Thymus (tissue), 11 donors: ENCODE measurements around the gene STK38L. TPM values are rescaled to one million over a fixed set of nuclear protein-coding genes. Genes with fewer than 3 reads are reported as not detected.
A peak's percentile ranks its signal among the peaks of the same experiment; 100 is the strongest.

Experiments
- DNase-seq, 9 donors: peaks; one replicate each; pipeline ENCODE4 v3.0.0-alpha.2; 2013; ENCODE audit warnings: low spot score in 9 of 9, low read depth in 6 of 9, missing footprints in 1 of 9
- H3K27ac ChIP-seq, 2 donors: one replicate each; pipeline ENCODE4 v1.5.1; 2013; ENCODE audit warnings: control low read depth in 1 of 2, low read depth in 1 of 2, low read length in 1 of 2, mild to moderate bottlenecking in 1 of 2, moderate library complexity in 1 of 2
- H3K27me3 ChIP-seq, 2 donors: one replicate each; pipeline ENCODE4 v1.5.1; 2013; ENCODE audit warnings: low read length in 1 of 2; ENCODE audit not compliant: control insufficient read depth in 2 of 2, insufficient read depth in 1 of 2
- H3K36me3 ChIP-seq, 2 donors: one replicate each; pipeline ENCODE4 v1.5.1; 2013; ENCODE audit warnings: low read length in 1 of 2, mild to moderate bottlenecking in 1 of 2, moderate library complexity in 1 of 2; ENCODE audit not compliant: control insufficient read depth in 2 of 2, insufficient read depth in 2 of 2
- H3K4me1 ChIP-seq, 2 donors: one replicate each; pipeline ENCODE4 v1.5.1; 2013; ENCODE audit warnings: low read length in 2 of 2; ENCODE audit not compliant: control insufficient read depth in 2 of 2, insufficient read depth in 2 of 2
- H3K4me3 ChIP-seq, 2 donors: one replicate each; pipeline ENCODE4 v1.5.1; 2013; ENCODE audit warnings: low read length in 2 of 2, control low read depth in 1 of 2, mild to moderate bottlenecking in 1 of 2
- H3K9me3 ChIP-seq, 2 donors: one replicate each; pipeline ENCODE4 v1.5.1; 2013; ENCODE audit warnings: low read length in 1 of 2, mild to moderate bottlenecking in 1 of 2; ENCODE audit not compliant: control insufficient read depth in 2 of 2, insufficient read depth in 1 of 2
- WGBS: extraction: QIAGEN DNeasy Blood & Tissue Kit; methylation state at CpG from one replicate; pipeline ENCODE4 v1.1.7; 2013; 5-methylcytosine and 5-hydroxymethylcytosine counted together
- polyA plus RNA-seq: library from polyadenylated mRNA; stranded (reverse); fragments of 200-250 nt; gene quantifications from one replicate; pipeline ENCODE4 v1.2.3, GENCODE V29; 2013
- total RNA-seq: library from RNA; stranded (reverse); fragments of 120-200 nt; gene quantifications from one replicate; pipeline ENCODE4 v1.2.4, GENCODE V29; 2013
- donor health status: healthy.

STK38L gene
- total and polyA plus RNA-seq, 2 donors = 21.8 to 35.6 TPM

DNA sequence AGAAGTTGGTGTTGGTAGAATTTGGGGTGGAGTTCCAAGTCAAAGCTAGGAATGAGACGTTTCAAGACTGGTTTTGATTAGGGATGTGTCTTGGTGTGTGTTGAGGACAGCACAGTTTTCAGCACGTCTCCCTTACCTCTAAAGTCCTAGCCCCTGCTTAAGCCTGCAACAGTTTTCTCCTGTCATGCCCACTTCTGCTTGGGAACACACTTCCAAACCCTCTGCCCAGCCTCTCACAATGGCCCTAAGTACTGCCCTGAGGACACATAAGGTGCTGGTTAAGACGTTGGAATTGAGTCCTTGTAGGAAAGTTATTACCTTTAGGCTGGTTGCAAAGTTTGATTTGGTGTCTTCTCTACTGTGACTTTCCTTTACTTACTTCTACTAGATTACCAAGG is 87.8 kb downstream of the STK38L start:
- Histone ChIP-seq H3K9me3 (no peaks in the 10 kb centered on the region), H3K27me3 (peaks cover 7 to 20% of the 10 kb centered on the region in 2 donors), H3K4me3 (no peak overlapping the region), H3K4me1 (peaks cover 3 to 8% of the 10 kb centered on the region in 2 donors), H3K36me3 (no peaks in the 10 kb centered on the region), H3K27ac (peak overlapping the region; percentile 20 to 69)
- 78% methylated on average over 3 of the region's 3 CpGs for whole genome bisulfite sequencing
- DNase-seq = peak in 1 of 9 donors; percentile 9

DNA sequence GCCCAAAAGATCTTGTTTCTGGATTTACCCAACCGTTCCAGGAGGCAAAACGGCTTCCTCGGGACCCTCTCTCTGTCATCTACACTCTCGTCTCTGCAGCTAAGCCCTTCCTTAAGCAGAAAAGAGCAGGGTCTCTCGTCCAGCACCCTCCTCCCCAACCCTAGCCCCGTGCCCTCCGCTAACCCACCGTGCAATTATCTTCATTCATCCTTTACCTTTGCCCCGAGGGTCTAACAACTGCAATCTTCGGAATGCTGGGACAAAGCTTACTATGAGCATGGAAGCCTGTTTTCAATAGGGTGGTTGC is 88.3 kb downstream of the STK38L start:
- DNase-seq = peak in 1 of 9 donors; percentile 37
- peaks cover 7 to 20% of the 10 kb centered on the region in 2 donors for H3K27me3 ChIP-seq
- no peaks in the 10 kb centered on the region for H3K9me3 ChIP-seq
- H3K4me1 ChIP-seq = peaks cover 3 to 8% of the 10 kb centered on the region in 2 donors
- H3K36me3 ChIP-seq = no peaks in the 10 kb centered on the region
- WGBS = 23% methylated on average over 10 of the region's 10 CpGs
- H3K27ac ChIP-seq = peak overlapping the region in 1 of 2 donors; percentile 55
- H3K4me3 ChIP-seq = peak overlapping the region; percentile 35 to 65

DNA sequence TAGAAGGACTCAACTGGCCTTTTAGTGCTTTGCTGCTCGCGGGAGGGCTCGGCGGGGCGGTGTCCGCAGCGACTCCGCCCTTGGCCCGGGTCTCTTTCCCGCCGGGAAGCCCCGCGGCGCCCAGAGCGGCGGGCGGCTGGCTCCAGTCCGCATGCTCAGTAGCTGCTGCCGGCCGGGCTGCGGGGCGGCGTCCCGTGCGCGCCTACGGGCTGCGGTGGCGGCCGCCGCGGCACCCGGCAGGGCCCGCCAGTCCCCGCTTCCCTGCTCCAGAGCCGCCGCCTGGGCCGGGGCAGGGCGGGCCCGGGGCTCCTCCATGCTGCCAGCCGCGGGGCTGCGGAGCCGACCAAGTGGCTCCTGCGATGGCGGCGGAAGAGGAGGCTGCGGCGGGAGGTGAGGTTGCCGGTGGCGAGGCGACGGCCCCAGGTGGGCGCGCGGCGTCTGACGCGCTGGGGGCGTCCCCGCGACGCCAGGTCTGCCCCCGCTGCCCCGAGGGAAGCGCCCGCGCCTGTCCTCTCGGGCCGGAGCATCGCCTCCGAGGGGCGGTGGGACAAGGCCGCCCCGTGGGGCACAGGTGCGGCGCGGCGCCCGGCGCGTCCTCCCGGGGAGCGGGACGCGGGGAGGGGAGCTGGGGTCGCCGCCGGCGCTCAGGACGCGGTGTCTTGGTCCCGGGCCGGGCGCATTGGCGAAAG is 88.8 kb downstream of the STK38L start, which contains the start of gene BMAL2:
Gene BMAL2 (plus strand): TSS at position 123 of the 689 bp plus-strand sequence. CDS start 237 bp downstream, at position 360.
- peak in 4 of 9 donors; percentile 23 to 54 (median 36) for DNase-seq
- Histone ChIP-seq H3K4me3 (peak within 1 kb of the TSS; percentile 50 to 65), H3K36me3 (no peaks in the 10 kb centered on the region), H3K27me3 (peaks cover 7 to 20% of the 10 kb centered on the region in 2 donors), H3K9me3 (no peaks in the 10 kb centered on the region), H3K4me1 (peaks cover 3 to 8% of the 10 kb centered on the region in 2 donors), H3K27ac (peak within 1 kb of the TSS; percentile 55 to 69)
- WGBS = under 1% methylated on average over 95 of the region's 96 CpGs

DNA sequence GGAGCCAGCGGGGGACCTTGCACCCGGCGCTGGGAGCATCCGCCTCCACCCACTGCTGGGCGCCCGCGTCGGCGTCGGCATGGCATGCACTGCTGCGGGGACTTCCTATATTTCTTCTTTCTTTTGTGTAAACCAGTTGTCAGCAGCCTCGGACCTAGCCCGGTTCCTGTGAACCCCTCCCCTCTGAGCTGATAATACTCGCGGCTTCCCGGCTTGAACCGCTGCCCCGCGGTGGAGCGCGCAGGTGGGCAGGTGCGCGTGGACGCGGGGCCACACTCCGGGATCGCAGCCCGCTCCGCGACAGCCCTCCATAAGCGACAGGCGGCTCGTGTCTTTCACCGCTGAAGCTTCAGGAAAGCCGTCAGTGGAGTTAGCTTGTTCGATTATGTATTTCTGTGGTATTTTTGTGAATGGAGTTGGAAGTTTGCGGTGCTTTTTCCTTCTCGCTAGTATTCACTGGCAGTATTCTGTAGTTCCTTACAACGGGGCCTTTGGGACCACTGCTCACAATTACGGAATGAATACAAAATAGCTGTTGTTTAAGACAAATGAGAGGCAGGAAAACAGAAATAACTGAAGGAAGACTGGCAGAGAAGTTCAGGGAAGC is 89.4 kb downstream of the STK38L start:
- H3K9me3 ChIP-seq = no peaks in the 10 kb centered on the region
- H3K4me1 ChIP-seq = peaks cover 3 to 8% of the 10 kb centered on the region in 2 donors
- no peaks in the 10 kb centered on the region for H3K36me3 ChIP-seq
- no peak overlapping the region for H3K27ac ChIP-seq
- DNase-seq = peak in 3 of 9 donors; percentile 21 to 58 (median 31)
- under 1% methylated on average over 40 of the region's 40 CpGs for WGBS
- peaks cover 7 to 20% of the 10 kb centered on the region in 2 donors for H3K27me3 ChIP-seq
- peak overlapping the region; percentile 50 to 65 for H3K4me3 ChIP-seq

DNA sequence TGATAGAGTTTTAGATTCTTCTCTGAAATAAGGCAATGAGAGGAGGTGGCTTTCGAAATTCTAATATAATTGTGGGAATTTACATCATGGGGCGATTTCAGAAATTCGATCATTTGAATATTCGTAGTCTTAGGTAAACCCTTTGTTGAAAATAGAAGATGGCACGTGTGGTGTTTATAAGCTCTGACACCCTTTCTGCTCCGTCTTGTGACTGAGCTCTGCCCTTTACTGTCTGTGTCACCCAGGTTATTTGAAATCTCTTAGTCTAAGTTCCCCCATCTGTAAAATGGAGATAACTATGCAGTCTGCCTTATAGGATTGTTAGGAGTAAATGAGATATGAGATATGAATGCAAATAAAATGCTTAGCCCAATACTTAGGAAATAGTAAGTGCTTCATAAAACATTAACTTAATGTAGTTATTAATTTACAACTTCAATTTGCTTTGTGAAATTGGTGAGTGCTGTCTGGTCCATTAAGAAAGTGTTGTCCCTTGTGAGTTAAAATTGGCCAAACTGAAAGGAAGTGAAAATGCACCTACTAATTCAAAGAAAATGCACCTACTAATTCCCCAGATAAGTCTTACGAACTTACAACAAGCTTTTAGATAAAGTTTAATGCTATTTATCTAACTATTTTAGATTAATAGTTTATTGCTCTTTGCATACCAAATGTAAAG is 90.1 kb downstream of the STK38L start:
- Histone ChIP-seq H3K36me3 (no peaks in the 10 kb centered on the region), H3K4me1 (peaks cover 3 to 8% of the 10 kb centered on the region in 2 donors)

DNA sequence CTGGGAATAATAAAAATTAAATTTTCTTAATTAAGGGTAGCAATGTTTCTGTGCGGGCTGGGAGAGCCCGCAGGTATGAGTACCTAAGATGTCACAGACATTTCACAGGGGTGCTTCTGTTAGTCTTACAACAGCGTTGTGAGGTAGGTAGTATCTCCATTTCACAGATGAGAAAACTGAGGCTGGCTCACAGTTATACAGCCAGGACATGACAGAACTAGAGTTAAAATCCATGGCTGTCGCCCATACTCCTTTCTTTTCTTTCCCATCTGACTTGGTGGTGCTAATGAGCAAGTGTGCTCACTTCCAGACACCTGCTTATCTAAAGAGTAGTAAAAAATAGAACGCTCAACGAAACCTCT is 90.6 kb downstream of the STK38L start:
- 93% methylated on average over 6 of the region's 6 CpGs for WGBS
- no peak for DNase-seq
- Histone ChIP-seq H3K36me3 (no peaks in the 10 kb centered on the region), H3K4me1 (peaks cover 3 to 8% of the 10 kb centered on the region in 2 donors), H3K27me3 (peaks cover 7 to 20% of the 10 kb centered on the region in 2 donors), H3K27ac (no peak overlapping the region), H3K4me3 (no peak overlapping the region), H3K9me3 (no peaks in the 10 kb centered on the region)

More for the DNA sequence above, 90.1 kb downstream of the STK38L start:
- Histone ChIP-seq H3K9me3 (no peaks in the 10 kb centered on the region), H3K27ac (no peak overlapping the region), H3K4me3 (peak overlapping the region in 1 of 2 donors; percentile 50), H3K27me3 (peaks cover 7 to 20% of the 10 kb centered on the region in 2 donors)
- DNase-seq = no peak
- WGBS = 87% methylated on average over 7 of the region's 7 CpGs

DNA sequence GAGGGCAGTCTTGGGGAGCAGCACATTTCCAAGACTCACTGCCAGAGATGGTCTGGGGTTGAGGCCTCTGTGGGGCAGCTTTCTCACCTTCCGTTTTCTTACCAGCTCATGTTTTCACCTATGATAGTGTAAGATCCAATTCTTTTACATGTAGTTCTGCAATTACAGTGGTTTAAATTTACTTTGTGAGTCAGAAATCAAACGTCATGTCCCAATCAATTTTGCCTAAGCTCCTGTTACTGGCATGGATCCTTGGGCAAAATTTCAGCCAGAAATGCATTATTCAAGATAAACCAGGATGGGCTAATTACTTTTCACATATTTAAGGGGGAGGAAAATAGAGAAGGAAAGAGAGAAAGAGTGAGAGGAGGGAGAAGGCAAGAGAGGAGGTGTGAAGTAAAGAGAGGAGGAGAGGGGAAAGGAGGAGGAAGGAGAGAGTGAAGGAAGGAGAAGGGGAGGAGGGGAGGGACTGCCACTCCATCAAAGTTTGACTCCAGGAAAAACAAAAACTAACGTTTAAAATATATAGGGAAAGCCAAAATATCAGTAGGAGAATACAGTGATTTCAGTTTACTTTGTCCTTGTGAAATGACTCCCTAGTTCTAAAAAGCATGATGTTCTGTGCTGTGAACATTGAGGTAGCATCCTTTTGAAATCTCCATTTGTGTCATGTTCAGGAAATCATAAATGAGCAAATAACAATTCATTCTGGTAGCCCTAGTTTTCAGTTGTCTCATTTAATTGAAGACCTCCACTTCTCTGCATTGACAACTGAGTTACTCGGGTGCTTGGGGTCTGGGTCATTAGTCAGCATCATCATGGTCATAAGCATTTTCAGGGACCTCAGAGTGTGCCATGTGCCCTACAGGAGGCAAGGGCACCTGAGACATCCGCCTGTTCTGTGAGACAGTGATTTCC is 91.5 kb downstream of the STK38L start:
- H3K27ac ChIP-seq = peak overlapping the region in 1 of 2 donors; percentile 18
- 93% methylated on average over 5 of the region's 5 CpGs for WGBS
- no peak overlapping the region for H3K4me3 ChIP-seq

DNA sequence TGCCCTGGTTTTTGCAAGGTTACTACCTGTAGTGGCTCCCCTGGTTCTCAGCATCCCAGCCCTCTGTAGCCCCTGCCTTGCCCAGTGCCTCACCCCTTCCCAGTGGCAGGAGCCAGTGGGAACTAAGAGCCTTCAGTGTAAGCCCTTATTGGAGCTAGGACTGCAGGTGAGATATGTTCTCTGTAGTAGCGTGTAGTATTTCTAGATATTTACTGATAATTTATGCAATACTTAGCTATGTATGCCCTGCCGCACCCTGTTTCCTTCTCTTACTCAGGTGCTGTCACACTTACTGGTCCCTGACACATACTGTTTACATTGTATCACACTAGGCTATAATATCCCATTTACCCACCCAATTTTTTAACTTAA is 92.2 kb downstream of the STK38L start:
- no peaks in the 10 kb centered on the region for H3K9me3 ChIP-seq
- no peaks in the 10 kb centered on the region for H3K36me3 ChIP-seq
- no peak overlapping the region for H3K4me3 ChIP-seq
- no peak for DNase-seq
- peaks cover 3 to 8% of the 10 kb centered on the region in 2 donors for H3K4me1 ChIP-seq
- peak overlapping the region in 1 of 2 donors; percentile 18 for H3K27ac ChIP-seq
- H3K27me3 ChIP-seq = peaks cover 7 to 20% of the 10 kb centered on the region in 2 donors
- WGBS = 93% methylated on average over 2 of the region's 2 CpGs

More for the DNA sequence above, 91.5 kb downstream of the STK38L start:
- H3K36me3 ChIP-seq = no peaks in the 10 kb centered on the region
- H3K27me3 ChIP-seq = peaks cover 7 to 20% of the 10 kb centered on the region in 2 donors
- no peak for DNase-seq
- no peaks in the 10 kb centered on the region for H3K9me3 ChIP-seq
- peaks cover 3 to 8% of the 10 kb centered on the region in 2 donors for H3K4me1 ChIP-seq
